ENCODE data around the gene DLG2. TPM values are rescaled to one million over a fixed set of nuclear protein-coding genes. Genes with fewer than 3 reads are reported as not detected.

The DLG2 gene
- total RNA-seq, 3 donors from 2014 or later (not counting 1 experiment from before 2014, with no cell fraction given) = 1.7 to 2.9 (median 2.2) TPM

GRCh38 chr11:84558085-84558905 lies 1068.8 kb downstream of the DLG2 start:
- no peak overlapping the region for H3K4me3 Mint-ChIP-seq
- Histone ChIP-seq H3K27ac (ENCODE audit: low read length) (no peak overlapping the region), H3K36me3 (ENCODE audit: control insufficient read depth, insufficient read depth, low read length) (no peaks in the 10 kb centered on the region), H3K9me3 (ENCODE audit: control insufficient read depth, insufficient read depth, low read length) (no peaks in the 10 kb centered on the region), H3K27me3 (ENCODE audit: control insufficient read depth, insufficient read depth, low read length) (no peaks in the 10 kb centered on the region), H3K4me1 (ENCODE audit: control insufficient read depth, insufficient read depth, low read length) (no peaks in the 10 kb centered on the region), H3K4me3 (ENCODE audit: low read length) (no peak overlapping the region)
- WGBS (ENCODE audit: insufficient coverage) = 92% methylated on average over 4 of the region's 5 CpGs
- H3K27me3 Mint-ChIP-seq (ENCODE audit: low read depth in 2 of 2) = no peaks in the 10 kb centered on the region
- TF ChIP-seq, protein P1, sequence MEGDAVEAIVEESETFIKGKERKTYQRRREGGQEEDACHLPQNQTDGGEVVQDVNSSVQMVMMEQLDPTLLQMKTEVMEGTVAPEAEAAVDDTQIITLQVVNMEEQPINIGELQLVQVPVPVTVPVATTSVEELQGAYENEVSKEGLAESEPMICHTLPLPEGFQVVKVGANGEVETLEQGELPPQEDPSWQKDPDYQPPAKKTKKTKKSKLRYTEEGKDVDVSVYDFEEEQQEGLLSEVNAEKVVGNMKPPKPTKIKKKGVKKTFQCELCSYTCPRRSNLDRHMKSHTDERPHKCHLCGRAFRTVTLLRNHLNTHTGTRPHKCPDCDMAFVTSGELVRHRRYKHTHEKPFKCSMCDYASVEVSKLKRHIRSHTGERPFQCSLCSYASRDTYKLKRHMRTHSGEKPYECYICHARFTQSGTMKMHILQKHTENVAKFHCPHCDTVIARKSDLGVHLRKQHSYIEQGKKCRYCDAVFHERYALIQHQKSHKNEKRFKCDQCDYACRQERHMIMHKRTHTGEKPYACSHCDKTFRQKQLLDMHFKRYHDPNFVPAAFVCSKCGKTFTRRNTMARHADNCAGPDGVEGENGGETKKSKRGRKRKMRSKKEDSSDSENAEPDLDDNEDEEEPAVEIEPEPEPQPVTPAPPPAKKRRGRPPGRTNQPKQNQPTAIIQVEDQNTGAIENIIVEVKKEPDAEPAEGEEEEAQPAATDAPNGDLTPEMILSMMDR (IDR thresholded peaks at IDR 0.05) = no peak
- H3K36me3 Mint-ChIP-seq = no peaks in the 10 kb centered on the region
- DNase-seq = peak in 1 of 2 donors; percentile 8
- intact Hi-C loops (cut with micrococcal nuclease) = no loop called here
- no peak overlapping the region for H3K27ac Mint-ChIP-seq
- H3K4me1 Mint-ChIP-seq = no peaks in the 10 kb centered on the region
- H3K9me3 Mint-ChIP-seq = no peaks in the 10 kb centered on the region
- ATAC-seq = no peak

DNA sequence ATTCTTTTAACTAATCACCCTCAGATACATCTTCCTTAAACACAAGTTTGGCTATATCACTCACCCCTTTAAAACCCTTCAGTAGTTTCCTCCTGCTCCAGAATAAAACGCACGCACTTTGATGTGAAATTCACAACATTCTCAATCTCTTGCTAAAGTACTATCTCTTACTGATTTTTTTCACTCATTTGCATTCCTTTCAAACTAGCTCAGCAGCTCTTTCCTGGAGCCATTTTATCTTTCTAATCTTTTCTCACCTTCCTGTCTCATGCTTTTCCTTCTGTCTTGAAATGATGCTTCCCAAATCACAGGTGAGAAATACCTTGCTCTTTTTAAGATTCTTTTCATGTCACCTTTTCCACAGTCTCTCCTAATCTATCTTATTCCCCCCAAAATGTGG lies 1074.4 kb downstream of the DLG2 start:
- 97% methylated on average over 2 of the region's 2 CpGs for WGBS (ENCODE audit: insufficient coverage)
- Mint-ChIP-seq H3K27me3 (ENCODE audit: low read depth in 2 of 2) (no peaks in the 10 kb centered on the region), H3K4me3 (no peak overlapping the region), H3K9me3 (peaks cover 0 to 6% of the 10 kb centered on the region in 2 donors), H3K27ac (no peak overlapping the region), H3K4me1 (no peaks in the 10 kb centered on the region), H3K36me3 (no peaks in the 10 kb centered on the region)
- H3K27ac ChIP-seq (ENCODE audit: low read length) = no peak overlapping the region
- ATAC-seq (no peak), DNase-seq (no peak)
- H3K36me3 ChIP-seq (ENCODE audit: control insufficient read depth, insufficient read depth, low read length) = no peaks in the 10 kb centered on the region
- H3K27me3 ChIP-seq (ENCODE audit: control insufficient read depth, insufficient read depth, low read length) = no peaks in the 10 kb centered on the region
- H3K4me1 ChIP-seq (ENCODE audit: control insufficient read depth, insufficient read depth, low read length) = no peaks in the 10 kb centered on the region
- TF ChIP-seq, protein P1 (IDR thresholded peaks at IDR 0.05) = no peak
- no peak overlapping the region for H3K4me3 ChIP-seq (ENCODE audit: low read length)
- intact Hi-C loops (cut with micrococcal nuclease) = no loop called here
- H3K9me3 ChIP-seq (ENCODE audit: control insufficient read depth, insufficient read depth, low read length) = no peaks in the 10 kb centered on the region

DNA sequence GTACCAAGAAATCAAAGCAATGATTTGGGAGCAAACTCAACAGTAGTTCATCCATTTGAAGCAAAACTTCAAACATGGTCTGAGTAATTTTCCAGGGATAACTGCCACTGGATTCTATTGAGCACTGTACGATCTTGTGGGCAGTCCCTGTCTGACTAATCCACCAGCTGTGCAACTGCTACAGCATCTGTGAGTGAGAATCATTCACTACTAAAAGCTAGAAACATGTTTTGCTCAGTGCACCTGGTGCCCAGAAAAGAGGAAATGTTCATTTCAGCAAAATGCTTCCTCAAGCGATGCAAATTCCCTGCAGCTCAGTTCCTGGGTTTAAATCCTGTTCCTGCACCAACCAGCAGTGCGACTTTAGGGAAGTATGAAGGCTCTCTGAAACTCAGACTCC lies 1077.9 kb downstream of the DLG2 start:
- no peak overlapping the region for H3K27ac ChIP-seq (ENCODE audit: low read length)
- H3K9me3 ChIP-seq (ENCODE audit: control insufficient read depth, insufficient read depth, low read length) = no peaks in the 10 kb centered on the region
- H3K36me3 ChIP-seq (ENCODE audit: control insufficient read depth, insufficient read depth, low read length) = no peaks in the 10 kb centered on the region
- no peaks in the 10 kb centered on the region for H3K4me1 ChIP-seq (ENCODE audit: control insufficient read depth, insufficient read depth, low read length)
- Mint-ChIP-seq H3K27ac (no peak overlapping the region), H3K4me3 (no peak overlapping the region), H3K9me3 (peaks cover 9 to 16% of the 10 kb centered on the region in 2 donors), H3K4me1 (no peaks in the 10 kb centered on the region), H3K36me3 (no peaks in the 10 kb centered on the region), H3K27me3 (ENCODE audit: low read depth in 2 of 2) (no peaks in the 10 kb centered on the region)
- intact Hi-C loops (cut with micrococcal nuclease) = no loop called here
- DNase-seq (no peak), ATAC-seq (no peak)
- TF ChIP-seq, protein P1 (IDR thresholded peaks at IDR 0.05) = no peak
- 3% methylated on average over 3 of the region's 3 CpGs for WGBS (ENCODE audit: insufficient coverage)
- H3K4me3 ChIP-seq (ENCODE audit: low read length) = no peak overlapping the region
- no peaks in the 10 kb centered on the region for H3K27me3 ChIP-seq (ENCODE audit: control insufficient read depth, insufficient read depth, low read length)

DNA sequence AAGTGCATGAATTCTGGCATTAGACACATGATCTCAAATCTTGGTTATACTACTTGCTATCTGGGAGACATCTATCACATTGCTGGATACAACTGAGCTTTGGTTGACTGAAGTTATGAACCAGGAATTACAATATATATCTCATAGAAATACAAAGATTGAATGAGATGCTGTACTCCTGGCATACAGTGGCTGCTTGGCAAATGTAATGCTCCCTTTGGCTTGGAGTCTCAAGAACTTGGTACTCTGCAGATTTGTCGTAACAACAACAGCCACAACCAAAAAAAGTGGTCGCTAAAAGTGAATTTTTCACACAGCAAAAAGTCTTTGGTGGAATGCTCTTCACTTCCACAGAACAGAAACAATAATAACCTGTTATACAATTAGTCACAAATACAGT lies 1082.6 kb downstream of the DLG2 start:
- H3K9me3 Mint-ChIP-seq = peaks cover 11 to 12% of the 10 kb centered on the region in 2 donors
- DNase-seq (no peak), ATAC-seq (no peak)
- WGBS (ENCODE audit: insufficient coverage) = 82% methylated on average over 2 of the region's 2 CpGs
- H3K4me3 Mint-ChIP-seq = no peak overlapping the region
- H3K4me3 ChIP-seq (ENCODE audit: low read length) = no peak overlapping the region
- H3K27me3 Mint-ChIP-seq (ENCODE audit: low read depth in 2 of 2) = no peaks in the 10 kb centered on the region
- no peaks in the 10 kb centered on the region for H3K4me1 ChIP-seq (ENCODE audit: control insufficient read depth, insufficient read depth, low read length)
- H3K4me1 Mint-ChIP-seq = no peaks in the 10 kb centered on the region
- H3K36me3 Mint-ChIP-seq = no peaks in the 10 kb centered on the region
- H3K27ac Mint-ChIP-seq = no peak overlapping the region
- no peak overlapping the region for H3K27ac ChIP-seq (ENCODE audit: low read length)
- TF ChIP-seq, protein P1 (IDR thresholded peaks at IDR 0.05) = no peak
- intact Hi-C loops (cut with micrococcal nuclease) = no loop called here
- H3K27me3 ChIP-seq (ENCODE audit: control insufficient read depth, insufficient read depth, low read length) = no peaks in the 10 kb centered on the region
- no peaks in the 10 kb centered on the region for H3K9me3 ChIP-seq (ENCODE audit: control insufficient read depth, insufficient read depth, low read length)
- H3K36me3 ChIP-seq (ENCODE audit: control insufficient read depth, insufficient read depth, low read length) = no peaks in the 10 kb centered on the region
